Measurements from ENCODE around the gene GET3.

The GET3 gene

GRCh38 chr19:12772323-12772722 is 35.0 kb downstream of the GET3 start:
- Mint-ChIP-seq H3K27ac (no peak overlapping the region), H3K9me3 (no peaks in the 10 kb centered on the region), H3K27me3 (ENCODE audit: low read depth) (no peaks in the 10 kb centered on the region), H3K4me3 (no peak overlapping the region), H3K4me1 (ENCODE audit: low read depth) (peaks cover 3% of the 10 kb centered on the region), H3K36me3 (ENCODE audit: low read depth) (no peaks in the 10 kb centered on the region)
- no peak for DNase-seq (ENCODE audit: low spot score)

GRCh38 chr19:12773571-12773970 is 36.3 kb downstream of the GET3 start:
- Mint-ChIP-seq H3K27ac (peak overlapping the region; percentile 9), H3K9me3 (no peaks in the 10 kb centered on the region), H3K27me3 (ENCODE audit: low read depth) (no peaks in the 10 kb centered on the region), H3K36me3 (ENCODE audit: low read depth) (no peaks in the 10 kb centered on the region), H3K4me1 (ENCODE audit: low read depth) (peaks cover 8% of the 10 kb centered on the region), H3K4me3 (peak overlapping the region; percentile 2)
- no peak for DNase-seq (ENCODE audit: low spot score)

DNA sequence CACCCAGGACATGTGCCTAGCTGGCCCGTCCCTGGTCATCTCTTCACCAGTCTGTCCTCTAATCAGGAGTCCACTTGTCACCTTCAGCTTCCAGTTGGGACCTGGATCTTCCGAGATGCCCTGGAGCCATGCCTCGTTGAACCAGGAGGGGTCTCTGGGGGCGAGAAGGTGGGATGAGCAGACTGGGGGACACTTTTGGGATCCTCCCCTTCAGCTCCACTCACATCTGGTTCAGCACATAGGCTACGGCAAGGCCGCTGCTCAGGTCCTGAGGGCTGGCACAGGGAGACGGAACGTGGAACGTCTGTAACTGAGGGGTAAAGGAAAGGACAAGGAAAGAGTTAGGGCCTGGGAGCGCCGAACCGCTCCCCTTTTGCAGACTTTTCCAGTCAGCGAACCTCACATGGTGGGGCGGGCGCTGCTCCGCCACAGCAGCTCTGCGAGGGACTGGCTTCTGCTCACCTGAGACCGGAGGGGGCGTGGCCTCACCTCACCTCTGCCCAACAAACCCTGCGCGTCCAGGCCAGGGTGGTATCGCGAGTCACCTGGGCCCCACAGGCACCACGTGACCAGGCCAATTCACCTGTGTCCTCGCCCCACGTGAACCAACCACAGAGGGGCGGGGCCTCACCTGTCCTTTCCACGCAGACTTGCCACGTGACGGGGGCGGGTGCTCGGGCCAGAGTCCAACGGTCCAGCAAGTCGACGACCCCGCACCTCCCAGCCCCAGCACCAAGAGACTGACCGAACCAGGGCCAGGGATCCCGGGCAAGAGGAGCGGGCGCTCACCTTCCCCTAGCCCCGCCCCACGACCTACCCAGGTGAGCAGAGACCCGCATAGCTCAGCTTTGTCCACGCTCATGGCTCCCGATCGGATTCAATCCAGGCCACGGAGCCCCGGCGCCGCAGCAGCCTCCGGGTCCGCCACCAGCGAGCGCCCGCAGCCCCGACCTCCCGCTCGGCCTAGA is 37.6 kb downstream of the GET3 start, which contains the start of gene HOOK2:
TSS of gene HOOK2 (minus strand) at position 965 of the 968 bp plus-strand sequence. CDS start at position 862, 103 bp downstream.
- Mint-ChIP-seq H3K9me3 (no peaks in the 10 kb centered on the region), H3K27ac (peak within 1 kb of the TSS; percentile 78), H3K27me3 (ENCODE audit: low read depth) (no peaks in the 10 kb centered on the region), H3K4me3 (peak within 1 kb of the TSS; percentile 74), H3K36me3 (ENCODE audit: low read depth) (no peaks in the 10 kb centered on the region), H3K4me1 (ENCODE audit: low read depth) (peaks cover 15% of the 10 kb centered on the region)
- DNase-seq (ENCODE audit: low spot score) = no peak

GRCh38 chr19:12777217-12778016 is 40.1 kb downstream of the GET3 start:
- peak overlapping the region; percentile 87 for H3K27ac Mint-ChIP-seq
- peak overlapping the region; percentile 81 for H3K4me3 Mint-ChIP-seq
- H3K36me3 Mint-ChIP-seq (ENCODE audit: low read depth) = no peaks in the 10 kb centered on the region
- peak; percentile 83 for DNase-seq (ENCODE audit: low spot score)
- H3K27me3 Mint-ChIP-seq (ENCODE audit: low read depth) = no peaks in the 10 kb centered on the region
- H3K4me1 Mint-ChIP-seq (ENCODE audit: low read depth) = peaks cover 25% of the 10 kb centered on the region
- no peaks in the 10 kb centered on the region for H3K9me3 Mint-ChIP-seq

GRCh38 chr19:12778017-12778904 is 41.0 kb downstream of the GET3 start:
- peaks cover 25% of the 10 kb centered on the region for H3K4me1 Mint-ChIP-seq (ENCODE audit: low read depth)
- H3K4me3 Mint-ChIP-seq = peak overlapping the region; percentile 81
- H3K27me3 Mint-ChIP-seq (ENCODE audit: low read depth) = no peaks in the 10 kb centered on the region

DNA sequence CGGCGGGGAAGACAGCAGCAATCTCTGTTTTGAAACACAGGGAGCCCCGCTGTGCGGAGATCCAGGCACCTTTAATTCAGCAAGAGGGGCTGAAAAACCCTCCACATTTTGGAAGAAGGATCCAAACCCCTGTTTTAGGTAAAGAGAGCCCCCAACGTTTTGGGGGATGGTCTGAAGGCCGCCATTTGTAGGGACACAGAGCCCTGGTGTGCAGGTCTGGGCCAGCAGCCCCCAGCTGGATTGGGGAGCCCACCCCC is 41.5 kb downstream of the GET3 start:
- Mint-ChIP-seq H3K4me1 (ENCODE audit: low read depth) (peaks cover 28% of the 10 kb centered on the region), H3K27ac (peak overlapping the region; percentile 87), H3K9me3 (no peaks in the 10 kb centered on the region)

More at GRCh38 chr19:12778017-12778904, 41.0 kb downstream of the GET3 start:
- H3K36me3 Mint-ChIP-seq (ENCODE audit: low read depth) = no peaks in the 10 kb centered on the region
- H3K27ac Mint-ChIP-seq = peak overlapping the region; percentile 87
- peak; percentile 48 for DNase-seq (ENCODE audit: low spot score)
- H3K9me3 Mint-ChIP-seq = no peaks in the 10 kb centered on the region

DNA sequence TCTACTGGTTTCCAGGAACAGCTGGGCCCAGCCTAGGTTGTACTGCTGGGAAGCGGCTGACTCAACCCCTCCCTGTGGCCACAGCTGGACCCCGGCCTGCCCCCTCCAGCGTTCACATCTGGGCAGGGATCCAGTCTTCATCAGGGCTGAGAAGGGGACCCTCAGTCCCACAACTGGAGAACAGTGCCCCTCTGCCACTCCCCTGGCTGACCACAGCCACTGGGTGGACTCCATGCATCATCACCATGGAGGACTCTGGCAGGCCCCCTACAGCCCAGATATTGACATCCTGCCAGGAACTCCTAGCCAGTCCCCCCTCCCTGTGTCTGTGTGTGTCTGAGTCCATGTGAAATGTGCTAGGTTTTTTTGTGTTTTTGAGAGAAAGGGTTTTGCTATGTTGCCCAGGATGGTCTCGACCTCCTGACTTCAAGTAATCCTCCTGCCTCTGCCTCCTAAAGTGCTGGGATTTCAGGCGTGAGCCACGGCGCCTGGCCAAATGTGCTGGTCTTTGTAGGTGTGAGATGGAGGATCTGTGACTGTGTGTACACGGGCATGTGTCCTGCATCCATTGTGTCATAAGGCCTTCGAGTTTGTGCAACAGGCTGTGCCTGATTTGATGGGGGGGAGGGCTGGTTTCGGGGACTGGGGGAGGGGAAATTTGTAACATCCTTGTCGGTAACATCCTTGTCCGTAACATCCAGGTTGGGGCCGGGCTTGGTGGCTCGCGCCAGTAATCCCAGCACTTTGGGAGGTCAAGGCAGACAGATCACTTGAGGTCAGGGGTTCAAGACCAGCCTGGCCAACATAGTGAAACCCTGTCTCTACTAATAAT is 42.1 kb downstream of the GET3 start:
- H3K9me3 Mint-ChIP-seq = no peaks in the 10 kb centered on the region
- no peaks in the 10 kb centered on the region for H3K27me3 Mint-ChIP-seq (ENCODE audit: low read depth)
- H3K27ac Mint-ChIP-seq = peak overlapping the region; percentile 81
- H3K36me3 Mint-ChIP-seq (ENCODE audit: low read depth) = no peaks in the 10 kb centered on the region
- DNase-seq (ENCODE audit: low spot score) = no peak
- peak overlapping the region; percentile 66 for H3K4me3 Mint-ChIP-seq
- peaks cover 28% of the 10 kb centered on the region for H3K4me1 Mint-ChIP-seq (ENCODE audit: low read depth)

More for the DNA sequence above, 41.5 kb downstream of the GET3 start:
- Mint-ChIP-seq H3K36me3 (ENCODE audit: low read depth) (no peaks in the 10 kb centered on the region), H3K27me3 (ENCODE audit: low read depth) (no peaks in the 10 kb centered on the region), H3K4me3 (peak overlapping the region; percentile 81)
- DNase-seq (ENCODE audit: low spot score) = no peak

- H3K27ac Mint-ChIP-seq = peak overlapping the region; percentile 99
- H3K4me1 Mint-ChIP-seq (ENCODE audit: low read depth) = peaks cover 29% of the 10 kb centered on the region
- H3K9me3 Mint-ChIP-seq = no peaks in the 10 kb centered on the region
- no peaks in the 10 kb centered on the region for H3K27me3 Mint-ChIP-seq (ENCODE audit: low read depth)
- no peaks in the 10 kb centered on the region for H3K36me3 Mint-ChIP-seq (ENCODE audit: low read depth)
- no peak for DNase-seq (ENCODE audit: low spot score)
- peak overlapping the region; percentile 92 for H3K4me3 Mint-ChIP-seq
Measured at GRCh38 chr19:12782174-12782423, 44.8 kb downstream of the GET3 start.

GRCh38 chr19:12782424-12783290 is 45.4 kb downstream of the GET3 start:
- H3K4me3 Mint-ChIP-seq = peak overlapping the region; percentile 92
- no peaks in the 10 kb centered on the region for H3K9me3 Mint-ChIP-seq
- peak; percentile 90 for DNase-seq (ENCODE audit: low spot score)
- H3K27me3 Mint-ChIP-seq (ENCODE audit: low read depth) = no peaks in the 10 kb centered on the region
- peaks cover 27% of the 10 kb centered on the region for H3K4me1 Mint-ChIP-seq (ENCODE audit: low read depth)
- H3K27ac Mint-ChIP-seq = peak overlapping the region; percentile 99
- no peaks in the 10 kb centered on the region for H3K36me3 Mint-ChIP-seq (ENCODE audit: low read depth)

DNA sequence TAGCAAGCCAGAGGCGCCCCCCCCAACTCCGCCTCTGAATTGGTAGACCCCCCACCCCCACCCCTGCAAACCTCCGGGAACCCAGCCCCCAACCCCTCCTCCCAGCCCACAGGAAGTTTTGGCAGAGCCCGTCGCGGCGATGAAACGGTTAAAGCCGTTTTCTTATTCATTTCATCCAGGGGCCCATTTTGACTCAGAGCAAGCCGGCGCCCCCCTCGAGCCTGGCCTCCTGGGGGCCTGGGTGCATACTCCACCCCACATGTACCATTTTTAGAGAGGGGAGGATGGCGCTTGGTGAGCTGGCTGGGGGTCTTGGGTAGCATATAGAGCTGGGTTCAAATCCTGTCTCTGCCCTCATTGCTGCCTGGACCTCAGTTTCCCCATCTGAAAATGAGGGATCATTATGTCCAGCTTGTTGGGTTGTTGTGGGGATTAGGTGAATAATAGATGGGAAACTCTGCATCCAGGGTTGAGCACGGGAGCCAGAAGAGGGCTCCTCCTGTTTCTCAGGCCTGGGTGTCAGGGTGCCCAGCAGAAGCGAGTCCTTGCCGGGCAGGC is 46.1 kb downstream of the GET3 start:
- Mint-ChIP-seq H3K4me1 (ENCODE audit: low read depth) (peaks cover 29% of the 10 kb centered on the region), H3K27ac (no peak overlapping the region), H3K4me3 (peak overlapping the region; percentile 71), H3K36me3 (ENCODE audit: low read depth) (no peaks in the 10 kb centered on the region), H3K9me3 (no peaks in the 10 kb centered on the region), H3K27me3 (ENCODE audit: low read depth) (no peaks in the 10 kb centered on the region)
- peak; percentile 74 for DNase-seq (ENCODE audit: low spot score)

GRCh38 chr19:12783849-12784393 is 46.6 kb downstream of the GET3 start:
- Mint-ChIP-seq H3K4me1 (ENCODE audit: low read depth) (peaks cover 27% of the 10 kb centered on the region), H3K27ac (no peak overlapping the region), H3K36me3 (ENCODE audit: low read depth) (no peaks in the 10 kb centered on the region), H3K9me3 (no peaks in the 10 kb centered on the region), H3K27me3 (ENCODE audit: low read depth) (no peaks in the 10 kb centered on the region), H3K4me3 (peak overlapping the region; percentile 71)
- peak; percentile 38 for DNase-seq (ENCODE audit: low spot score)

GRCh38 chr19:12784394-12784870 is 47.1 kb downstream of the GET3 start:
- DNase-seq (ENCODE audit: low spot score) = peak; percentile 28
- Mint-ChIP-seq H3K27me3 (ENCODE audit: low read depth) (no peaks in the 10 kb centered on the region), H3K9me3 (no peaks in the 10 kb centered on the region), H3K27ac (no peak overlapping the region), H3K4me1 (ENCODE audit: low read depth) (peaks cover 27% of the 10 kb centered on the region), H3K36me3 (ENCODE audit: low read depth) (no peaks in the 10 kb centered on the region), H3K4me3 (no peak overlapping the region)

All from T-helper 2 cell treated with Interferon-gamma antibody and Interleukin-4, amounts not matched to agents 5 μg/mL and 100 μg/mL, for 36 hours (primary cell).